SK-N-MC (cell line): ENCODE measurements around the gene ATP13A4.

ENCODE experiments used
- EZH2 ChIP-seq: fragments of 200-600 bp; sonication (generic); IDR thresholded peaks from one replicate; pipeline ENCODE4 v1.6.1; 2017; ENCODE audit warnings: antibody characterized with exemption
- POLR2AphosphoS5 ChIP-seq: IDR thresholded peaks from 2 replicates; pipeline ENCODE4 v1.6.1; 2012; ENCODE audit warnings: mild to moderate bottlenecking, low read depth, low read length, borderline replicate concordance

DNA sequence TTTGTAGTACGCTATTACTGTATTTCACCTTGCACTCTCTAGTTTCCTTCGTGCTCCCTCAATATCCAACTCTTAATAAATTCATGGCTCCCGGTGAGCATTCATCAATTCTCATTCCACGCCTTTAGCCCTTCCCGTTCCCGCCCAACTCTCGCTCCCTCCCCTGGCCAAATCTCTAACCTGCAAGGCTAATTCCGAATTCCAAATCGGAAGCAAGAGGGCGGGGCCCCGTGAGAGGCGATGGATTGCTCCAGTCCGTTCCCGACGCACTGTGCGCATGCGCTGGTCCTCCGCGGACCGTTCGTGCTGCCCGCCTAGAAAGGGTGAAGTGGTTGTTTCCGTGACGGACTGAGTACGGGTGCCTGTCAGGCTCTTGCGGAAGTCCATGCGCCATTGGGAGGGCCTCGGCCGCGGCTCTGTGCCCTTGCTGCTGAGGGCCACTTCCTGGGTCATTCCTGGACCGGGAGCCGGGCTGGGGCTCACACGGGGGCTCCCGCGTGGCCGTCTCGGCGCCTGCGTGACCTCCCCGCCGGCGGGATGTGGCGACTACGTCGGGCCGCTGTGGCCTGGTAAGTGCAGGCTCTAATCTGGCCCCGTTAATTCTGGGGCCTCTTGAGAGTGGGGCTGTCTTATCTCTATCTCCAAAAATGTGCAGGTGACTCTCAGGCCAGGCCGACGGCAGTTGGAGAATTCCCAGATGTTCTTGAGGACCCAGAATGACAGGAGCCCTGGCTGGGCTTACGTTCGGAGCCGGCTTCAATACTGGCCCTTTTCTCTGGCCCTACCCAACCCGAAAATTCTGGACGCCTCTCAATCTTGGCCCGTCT, 38.4 kb upstream of the ATP13A4 start, which contains the start of gene OPA1:
- peak; percentile 89 for TF ChIP-seq POLR2AphosphoS5
- TF ChIP-seq EZH2, result no peak
